ENCODE measurements around the gene SPATA16. TPM values are rescaled to one million over a fixed set of nuclear protein-coding genes. Genes with fewer than 3 reads are reported as not detected.

Gene SPATA16
- total RNA-seq, 1 donor from 2014 or later: not detected

- no peak for TF ChIP-seq CTCF (conservative IDR thresholded peaks at IDR 0.05)
- peaks cover 3% of the 10 kb centered on the region for H3K36me3 Mint-ChIP-seq (ENCODE audit: low read depth)
Measured at GRCh38 chr3:173098959-173099358, 42.1 kb downstream of the SPATA16 start.

GRCh38 chr3:173096994-173097785, 43.8 kb downstream of the SPATA16 start:
- Mint-ChIP-seq H3K27ac (ENCODE audit: unreplicated experiment) (no peak overlapping the region), H3K4me1 (no peaks in the 10 kb centered on the region), H3K36me3 (ENCODE audit: low read depth) (no peaks in the 10 kb centered on the region), H3K4me3 (no peak overlapping the region), H3K27me3 (ENCODE audit: low read depth) (no peaks in the 10 kb centered on the region), H3K9me3 (peaks cover 3% of the 10 kb centered on the region)
- no peak for DNase-seq (ENCODE audit: low read depth, low spot score)
- TF ChIP-seq CTCF (conservative IDR thresholded peaks at IDR 0.05): no peak

More at GRCh38 chr3:173098959-173099358, 42.1 kb downstream of the SPATA16 start:
- DNase-seq (ENCODE audit: low read depth, low spot score): no peak
- no peak overlapping the region for H3K4me3 Mint-ChIP-seq
- H3K4me1 Mint-ChIP-seq: no peaks in the 10 kb centered on the region
- peaks cover 6% of the 10 kb centered on the region for H3K9me3 Mint-ChIP-seq
- no peaks in the 10 kb centered on the region for H3K27me3 Mint-ChIP-seq (ENCODE audit: low read depth)
- no peak overlapping the region for H3K27ac Mint-ChIP-seq (ENCODE audit: unreplicated experiment)

GRCh38 chr3:173096140-173096539, 44.9 kb downstream of the SPATA16 start:
- TF ChIP-seq CTCF (conservative IDR thresholded peaks at IDR 0.05): no peak

GRCh38 chr3:173092038-173092437, 49.0 kb downstream of the SPATA16 start:
- Mint-ChIP-seq H3K9me3 (peaks cover 3% of the 10 kb centered on the region), H3K4me3 (no peak overlapping the region), H3K27ac (ENCODE audit: unreplicated experiment) (no peak overlapping the region), H3K4me1 (no peaks in the 10 kb centered on the region), H3K36me3 (ENCODE audit: low read depth) (no peaks in the 10 kb centered on the region), H3K27me3 (ENCODE audit: low read depth) (no peaks in the 10 kb centered on the region)
- DNase-seq (ENCODE audit: low read depth, low spot score): no peak
- no peak for TF ChIP-seq CTCF (conservative IDR thresholded peaks at IDR 0.05)

More at GRCh38 chr3:173096140-173096539, 44.9 kb downstream of the SPATA16 start:
- Mint-ChIP-seq H3K36me3 (ENCODE audit: low read depth) (no peaks in the 10 kb centered on the region), H3K27me3 (ENCODE audit: low read depth) (no peaks in the 10 kb centered on the region), H3K27ac (ENCODE audit: unreplicated experiment) (no peak overlapping the region), H3K4me1 (no peaks in the 10 kb centered on the region), H3K4me3 (no peak overlapping the region), H3K9me3 (no peaks in the 10 kb centered on the region)
- DNase-seq (ENCODE audit: low read depth, low spot score): no peak

- peaks cover 7% of the 10 kb centered on the region for H3K9me3 Mint-ChIP-seq
- DNase-seq (ENCODE audit: low read depth, low spot score): no peak
- no peaks in the 10 kb centered on the region for H3K4me1 Mint-ChIP-seq
- TF ChIP-seq CTCF (conservative IDR thresholded peaks at IDR 0.05): no peak
- no peaks in the 10 kb centered on the region for H3K36me3 Mint-ChIP-seq (ENCODE audit: low read depth)
- no peak overlapping the region for H3K27ac Mint-ChIP-seq (ENCODE audit: unreplicated experiment)
- H3K4me3 Mint-ChIP-seq: no peak overlapping the region
- no peaks in the 10 kb centered on the region for H3K27me3 Mint-ChIP-seq (ENCODE audit: low read depth)
Measured at GRCh38 chr3:173090492-173090891, 50.5 kb downstream of the SPATA16 start.
